HepG2 (cell line): ENCODE results near the gene HIGD1A. TPM values are rescaled to one million over a fixed set of nuclear protein-coding genes. Genes with fewer than 3 reads are reported as not detected.
A peak's percentile ranks its signal among the peaks of the same experiment; 100 is the strongest.

ENCODE experiments used
- ARHGAP35 ChIP-seq: sonication (generic); formaldehyde crosslinking; IDR thresholded peaks from 2 replicates; pipeline ENCODE4 v1.9.0; 2022; ENCODE audit warnings: mild to moderate bottlenecking, inconsistent platforms, moderate library complexity, missing genetic modification reagents, borderline replicate concordance
- ARID2 ChIP-seq: sonication (generic); formaldehyde crosslinking; IDR thresholded peaks from 2 replicates; pipeline ENCODE4 v1.8.1; 2022; ENCODE audit warnings: mild to moderate bottlenecking, missing genetic modification reagents, borderline replicate concordance
- ARNT ChIP-seq: fragments of 450-650 bp; IDR thresholded peaks from 2 replicates; pipeline ENCODE4 v1.6.1; 2017
- ATAD3A ChIP-seq: sonication (generic); formaldehyde crosslinking; IDR thresholded peaks from 2 replicates; pipeline ENCODE4 v1.4.0; 2020; ENCODE audit warnings: missing genetic modification reagents
- DDIT3 ChIP-seq: sonication (generic); formaldehyde crosslinking; IDR thresholded peaks from 2 replicates; pipeline ENCODE4 v1.4.0; 2020; ENCODE audit warnings: mild to moderate bottlenecking, missing genetic modification reagents
- FOXM1 ChIP-seq: sonication (generic); formaldehyde crosslinking; IDR thresholded peaks from 2 replicates; pipeline ENCODE4 v1.5.0; 2020; ENCODE audit warnings: missing genetic modification reagents
- IRF9 ChIP-seq: sonication (generic); formaldehyde crosslinking; IDR thresholded peaks from 2 replicates; pipeline ENCODE4 v1.8.0; 2022; ENCODE audit warnings: missing genetic modification reagents, mild to moderate bottlenecking, borderline replicate concordance
- ISX ChIP-seq: sonication (generic); formaldehyde crosslinking; conservative IDR thresholded peaks from 2 replicates; pipeline ENCODE4 v1.5.0; 2020; ENCODE audit warnings: missing genetic modification reagents
- MAFF ChIP-seq: IDR thresholded peaks from 2 replicates; pipeline ENCODE4 v1.6.1; 2011; ENCODE audit warnings: low read depth, low read length, improper control_type of control experiment
- MNT ChIP-seq: fragments of 450-650 bp; IDR thresholded peaks from 2 replicates; pipeline ENCODE4 v1.6.1; 2016
- PAX8 ChIP-seq: sonication (generic); formaldehyde crosslinking; IDR thresholded peaks from 2 replicates; pipeline ENCODE4 v1.8.0; 2022; ENCODE audit warnings: mild to moderate bottlenecking, missing genetic modification reagents, borderline replicate concordance
- RCOR2 ChIP-seq: IDR thresholded peaks from 2 replicates; pipeline ENCODE4 v1.6.1; 2016; ENCODE audit warnings: missing biosample characterization, missing genetic modification reagents
- REPIN1 ChIP-seq: sonication (generic); formaldehyde crosslinking; IDR thresholded peaks from 2 replicates; pipeline ENCODE4 v1.8.0; 2022; ENCODE audit warnings: missing genetic modification reagents, low read depth, mild to moderate bottlenecking, borderline replicate concordance
- RFXANK ChIP-seq: IDR thresholded peaks from 2 replicates; pipeline ENCODE4 v1.6.1; 2016
- SIX4 ChIP-seq: sonication (generic); formaldehyde crosslinking; IDR thresholded peaks from 2 replicates; pipeline ENCODE4 v1.4.0; 2020; ENCODE audit warnings: missing genetic modification reagents
- TBX2 ChIP-seq: sonication (generic); formaldehyde crosslinking; IDR thresholded peaks from 2 replicates; pipeline ENCODE4 v1.5.0; 2020; ENCODE audit warnings: missing genetic modification reagents, mild to moderate bottlenecking, borderline replicate concordance
- ZBTB42 ChIP-seq: sonication (generic); formaldehyde crosslinking; IDR thresholded peaks from 2 replicates; pipeline ENCODE4 v1.5.0; 2020; ENCODE audit warnings: mild to moderate bottlenecking, missing genetic modification reagents
- ZBTB8A ChIP-seq: sonication (generic); formaldehyde crosslinking; IDR thresholded peaks from 2 replicates; pipeline ENCODE4 v1.4.0; 2020; ENCODE audit warnings: mild to moderate bottlenecking, low read depth, missing genetic modification reagents, borderline replicate concordance
- ZFP1 ChIP-seq: IDR thresholded peaks from 2 replicates; pipeline ENCODE4 v1.6.1; 2016
- ZNF224 ChIP-seq: sonication (generic); formaldehyde crosslinking; IDR thresholded peaks from 2 replicates; pipeline ENCODE4 v1.5.0; 2020; ENCODE audit warnings: mild to moderate bottlenecking, missing genetic modification reagents
- ZNF33B ChIP-seq: sonication (generic); formaldehyde crosslinking; IDR thresholded peaks from 2 replicates; pipeline ENCODE4 v1.5.1; 2020; ENCODE audit warnings: mild to moderate bottlenecking, missing genetic modification reagents
- ZNF562 ChIP-seq: sonication (generic); formaldehyde crosslinking; IDR thresholded peaks from 2 replicates; pipeline ENCODE4 v1.8.0; 2022; ENCODE audit warnings: missing genetic modification reagents, borderline replicate concordance
- ZNF83 ChIP-seq: sonication (generic); formaldehyde crosslinking; IDR thresholded peaks from 2 replicates; pipeline ENCODE4 v1.4.0; 2020; ENCODE audit warnings: missing genetic modification reagents, mild to moderate bottlenecking, borderline replicate concordance
- ZNF878 ChIP-seq: sonication (generic); formaldehyde crosslinking; IDR thresholded peaks from 2 replicates; pipeline ENCODE4 v1.8.1; 2023; ENCODE audit warnings: mild to moderate bottlenecking, missing genetic modification reagents, moderate library complexity
- ZNF879 ChIP-seq: sonication (generic); formaldehyde crosslinking; IDR thresholded peaks from 2 replicates; pipeline ENCODE4 v1.8.1; 2023; ENCODE audit warnings: missing genetic modification reagents
- polyA plus RNA-seq, 8 experiments: library from polyadenylated mRNA; depleted of rRNA in 3 of 8; stranded (reverse) in 7 of 8; unstranded in 1 of 8; fragments of >200 nt; fragmentation: Illumina TruSeq in 4 of 8; extraction: Trizol in 4 of 8; gene quantifications; 2 replicates each; pipeline versions ENCODE4 v1.2.1 to v1.2.3, GENCODE V29; 2011 to 2016; ENCODE audit warnings: low read depth in 4 of 8, missing spikeins in 1 of 8, mixed read lengths in 1 of 8; ENCODE audit not compliant: insufficient read depth in 1 of 8
- total RNA-seq, 5 experiments: library from RNA; depleted of rRNA; stranded (reverse); fragments of >200 nt; fragmentation: Illumina TruSeq; extraction: Trizol; gene quantifications; 2 replicates each; pipeline ENCODE4 v1.2.3, GENCODE V29; 2016; ENCODE audit warnings: low read depth in 1 of 5
- TF ChIP-seq, protein P1 (sequence below): sonication (generic); formaldehyde crosslinking; IDR thresholded peaks from 2 replicates; pipeline ENCODE4 v1.4.0; 2020; ENCODE audit warnings: mild to moderate bottlenecking, missing genetic modification reagents
- TF ChIP-seq, protein P2 (sequence below): sonication (generic); formaldehyde crosslinking; IDR thresholded peaks from 2 replicates; pipeline ENCODE4 v1.9.0; 2021; ENCODE audit warnings: missing genetic modification reagents, borderline replicate concordance

Gene HIGD1A
- total and polyA plus RNA-seq, 2 of the 13 experiments (the other 11 are each of a cell fraction or from before 2014, with no cell fraction given), result 222 to 253 TPM

DNA sequence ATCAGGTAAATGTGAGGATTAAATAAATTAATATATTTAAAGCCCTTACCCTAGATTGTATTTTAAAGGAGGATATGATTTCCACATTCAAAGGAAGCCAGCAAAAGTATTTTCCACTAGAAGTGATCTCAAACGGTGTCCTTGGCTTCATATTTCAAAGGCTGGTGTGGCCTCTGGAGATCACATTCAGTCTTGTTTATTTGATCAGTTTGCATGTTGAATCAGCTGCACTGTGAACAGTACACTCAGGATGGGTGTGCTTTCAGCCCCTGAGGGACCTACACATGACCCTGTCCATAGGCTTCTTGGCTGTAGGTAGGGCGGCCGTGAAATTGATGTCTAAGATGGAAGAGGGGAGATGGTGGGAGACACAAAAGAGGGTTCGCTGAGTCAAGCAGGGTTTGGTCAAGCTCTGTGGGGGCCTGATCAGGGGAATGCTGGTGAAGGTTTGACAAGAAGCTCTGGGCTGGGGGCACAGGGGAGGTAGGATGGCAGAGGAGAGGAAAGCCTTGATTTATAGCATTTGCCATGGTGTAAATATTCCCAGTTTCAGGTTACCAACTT, 49.5 kb upstream of the HIGD1A start (continued):
- 0 out of 2 replicates have a peak, but pooled peaks have one; percentile 30 for TF ChIP-seq ZBTB42 (CRISPR knock-in tag)
- no peak for TF ChIP-seq ZNF33B (CRISPR knock-in tag)
- TF ChIP-seq REPIN1 (CRISPR knock-in tag), result no peak
- TF ChIP-seq RFXANK (CRISPR knock-in tag), result no peak
- TF ChIP-seq RCOR2 (CRISPR knock-in tag), result peak; percentile 81
- TF ChIP-seq ARID2 (CRISPR knock-in tag), result no peak
- TF ChIP-seq SIX4 (CRISPR knock-in tag), result peak; percentile 100
- TF ChIP-seq ZNF83 (CRISPR knock-in tag), result no peak
- peak; percentile 72 for TF ChIP-seq ZFP1
- no peak for TF ChIP-seq ZNF562 (CRISPR knock-in tag)
- no peak for TF ChIP-seq IRF9 (CRISPR knock-in tag)
- no peak for TF ChIP-seq DDIT3 (CRISPR knock-in tag)
- no peak for TF ChIP-seq ZNF879 (CRISPR knock-in tag)
- TF ChIP-seq FOXM1 (CRISPR knock-in tag), result no peak
- TF ChIP-seq ZNF878 (CRISPR knock-in tag), result peak; percentile 61; the same call in 1 of the 2 replicates
- TF ChIP-seq, protein P1, sequence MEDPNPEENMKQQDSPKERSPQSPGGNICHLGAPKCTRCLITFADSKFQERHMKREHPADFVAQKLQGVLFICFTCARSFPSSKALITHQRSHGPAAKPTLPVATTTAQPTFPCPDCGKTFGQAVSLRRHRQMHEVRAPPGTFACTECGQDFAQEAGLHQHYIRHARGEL (CRISPR knock-in tag), result no peak
- TF ChIP-seq ZNF224 (CRISPR knock-in tag), result no peak
- peak; percentile 22; the same call in 1 of the 2 replicates for TF ChIP-seq MNT
- TF ChIP-seq, protein P2, sequence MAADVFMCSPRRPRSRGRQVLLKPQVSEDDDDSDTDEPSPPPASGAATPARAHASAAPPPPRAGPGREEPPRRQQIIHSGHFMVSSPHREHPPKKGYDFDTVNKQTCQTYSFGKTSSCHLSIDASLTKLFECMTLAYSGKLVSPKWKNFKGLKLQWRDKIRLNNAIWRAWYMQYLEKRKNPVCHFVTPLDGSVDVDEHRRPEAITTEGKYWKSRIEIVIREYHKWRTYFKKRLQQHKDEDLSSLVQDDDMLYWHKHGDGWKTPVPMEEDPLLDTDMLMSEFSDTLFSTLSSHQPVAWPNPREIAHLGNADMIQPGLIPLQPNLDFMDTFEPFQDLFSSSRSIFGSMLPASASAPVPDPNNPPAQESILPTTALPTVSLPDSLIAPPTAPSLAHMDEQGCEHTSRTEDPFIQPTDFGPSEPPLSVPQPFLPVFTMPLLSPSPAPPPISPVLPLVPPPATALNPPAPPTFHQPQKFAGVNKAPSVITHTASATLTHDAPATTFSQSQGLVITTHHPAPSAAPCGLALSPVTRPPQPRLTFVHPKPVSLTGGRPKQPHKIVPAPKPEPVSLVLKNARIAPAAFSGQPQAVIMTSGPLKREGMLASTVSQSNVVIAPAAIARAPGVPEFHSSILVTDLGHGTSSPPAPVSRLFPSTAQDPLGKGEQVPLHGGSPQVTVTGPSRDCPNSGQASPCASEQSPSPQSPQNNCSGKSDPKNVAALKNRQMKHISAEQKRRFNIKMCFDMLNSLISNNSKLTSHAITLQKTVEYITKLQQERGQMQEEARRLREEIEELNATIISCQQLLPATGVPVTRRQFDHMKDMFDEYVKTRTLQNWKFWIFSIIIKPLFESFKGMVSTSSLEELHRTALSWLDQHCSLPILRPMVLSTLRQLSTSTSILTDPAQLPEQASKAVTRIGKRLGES, result 0 out of 2 replicates have a peak, but pooled peaks have one; percentile 32
- TF ChIP-seq MAFF, result no peak
- TF ChIP-seq ATAD3A, result no peak
- TF ChIP-seq ARNT, result no peak
- no peak for TF ChIP-seq ZBTB8A (CRISPR knock-in tag)
- peak; percentile 92 for TF ChIP-seq TBX2 (CRISPR knock-in tag)
- no peak for TF ChIP-seq ARHGAP35
- TF ChIP-seq ISX, result no peak
- TF ChIP-seq PAX8 (CRISPR knock-in tag), result no peak
